ENCODE data around the gene ITIH5.

DNA sequence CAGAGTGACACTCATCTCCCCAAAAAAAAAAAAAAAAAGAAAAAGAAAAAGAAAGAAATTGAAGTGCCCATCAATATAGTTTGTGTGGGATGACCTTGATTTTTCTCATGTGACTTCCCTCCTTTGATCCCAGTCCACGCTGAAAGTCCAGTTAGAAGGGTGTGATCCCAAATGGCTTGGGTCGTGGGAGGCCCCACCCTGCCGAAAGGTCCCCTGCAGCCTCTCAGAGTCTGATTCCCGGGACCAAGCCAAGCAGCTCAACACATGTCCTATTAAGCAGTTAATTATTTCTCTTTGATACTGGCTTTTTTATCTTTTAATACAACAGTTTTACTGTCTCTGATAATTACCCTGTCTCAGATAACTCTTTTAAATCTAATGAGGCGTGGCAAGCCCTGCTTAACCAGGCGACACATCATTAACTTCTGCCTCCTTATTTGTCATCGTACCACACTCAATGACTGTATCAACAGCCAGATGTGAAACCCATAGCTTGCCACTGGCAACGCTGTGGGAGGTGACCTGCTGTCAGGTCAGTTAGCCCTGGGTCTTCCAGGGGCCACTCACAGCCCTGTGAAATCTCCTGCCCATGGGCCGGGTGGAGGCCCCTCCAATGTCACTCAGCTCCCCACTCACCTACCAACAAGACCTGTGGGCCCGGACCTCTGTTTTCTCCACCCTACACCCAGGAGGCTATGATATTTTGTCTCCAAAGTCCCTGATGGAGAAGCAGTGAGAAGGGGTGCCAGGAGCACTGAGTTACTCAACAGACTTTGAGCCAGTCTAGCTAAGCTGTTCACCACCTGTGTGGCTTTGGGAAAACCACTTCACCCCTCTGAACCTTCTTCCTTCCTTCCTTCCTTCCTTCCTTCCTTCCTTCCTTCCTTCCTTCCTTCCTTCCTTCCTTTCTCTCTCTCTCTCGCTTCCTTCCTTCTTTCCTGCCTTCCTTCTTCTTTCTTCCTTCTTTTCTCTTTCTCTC is 146.0 kb downstream of the ITIH5 start:
- TF ChIP-seq, protein P1, sequence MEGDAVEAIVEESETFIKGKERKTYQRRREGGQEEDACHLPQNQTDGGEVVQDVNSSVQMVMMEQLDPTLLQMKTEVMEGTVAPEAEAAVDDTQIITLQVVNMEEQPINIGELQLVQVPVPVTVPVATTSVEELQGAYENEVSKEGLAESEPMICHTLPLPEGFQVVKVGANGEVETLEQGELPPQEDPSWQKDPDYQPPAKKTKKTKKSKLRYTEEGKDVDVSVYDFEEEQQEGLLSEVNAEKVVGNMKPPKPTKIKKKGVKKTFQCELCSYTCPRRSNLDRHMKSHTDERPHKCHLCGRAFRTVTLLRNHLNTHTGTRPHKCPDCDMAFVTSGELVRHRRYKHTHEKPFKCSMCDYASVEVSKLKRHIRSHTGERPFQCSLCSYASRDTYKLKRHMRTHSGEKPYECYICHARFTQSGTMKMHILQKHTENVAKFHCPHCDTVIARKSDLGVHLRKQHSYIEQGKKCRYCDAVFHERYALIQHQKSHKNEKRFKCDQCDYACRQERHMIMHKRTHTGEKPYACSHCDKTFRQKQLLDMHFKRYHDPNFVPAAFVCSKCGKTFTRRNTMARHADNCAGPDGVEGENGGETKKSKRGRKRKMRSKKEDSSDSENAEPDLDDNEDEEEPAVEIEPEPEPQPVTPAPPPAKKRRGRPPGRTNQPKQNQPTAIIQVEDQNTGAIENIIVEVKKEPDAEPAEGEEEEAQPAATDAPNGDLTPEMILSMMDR (IDR thresholded peaks at IDR 0.05): no peak
- TF ChIP-seq POLR2A (IDR thresholded peaks at IDR 0.05): no peak
